VCaP (cell line): ENCODE measurements around the gene DIP2C.
A peak's percentile ranks its signal among the peaks of the same experiment; 100 is the strongest.

Experiments
- H3K27ac ChIP-seq: fragments of 450-650 bp; 2 replicates; pipeline ENCODE4 v1.5.1; 2017
- CTCF ChIP-seq: fragments of 450-650 bp; conservative IDR thresholded peaks from 2 replicates; pipeline ENCODE4 v1.5.1; 2017; ENCODE audit warnings: mild to moderate bottlenecking, moderate library complexity

The DIP2C gene

GRCh38 chr10:335151-335800 lies 354.2 kb downstream of the DIP2C start:
- no peak overlapping the region for H3K27ac ChIP-seq
- TF ChIP-seq CTCF = no peak

DNA sequence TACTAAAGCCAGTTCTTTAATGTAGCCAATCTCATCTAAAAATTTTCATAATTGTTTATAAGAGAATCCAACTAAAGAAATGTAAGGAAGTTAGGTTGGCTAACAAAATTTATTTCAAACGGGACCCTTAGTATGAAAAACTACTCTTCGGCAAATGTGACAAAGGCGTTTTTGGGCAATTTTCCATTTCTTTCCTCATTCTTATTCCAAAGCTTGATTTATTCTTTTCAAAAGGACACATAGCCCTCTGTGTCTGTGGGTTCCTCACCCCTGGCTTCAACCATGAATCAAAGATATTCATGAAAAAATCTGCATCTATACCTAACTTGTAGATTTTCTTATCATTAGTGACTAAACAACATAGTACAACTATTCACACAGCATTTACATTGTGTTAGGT lies 358.3 kb downstream of the DIP2C start:
- TF ChIP-seq CTCF = no peak
- no peak overlapping the region; the same call in 1 of the 2 replicates for H3K27ac ChIP-seq

DNA sequence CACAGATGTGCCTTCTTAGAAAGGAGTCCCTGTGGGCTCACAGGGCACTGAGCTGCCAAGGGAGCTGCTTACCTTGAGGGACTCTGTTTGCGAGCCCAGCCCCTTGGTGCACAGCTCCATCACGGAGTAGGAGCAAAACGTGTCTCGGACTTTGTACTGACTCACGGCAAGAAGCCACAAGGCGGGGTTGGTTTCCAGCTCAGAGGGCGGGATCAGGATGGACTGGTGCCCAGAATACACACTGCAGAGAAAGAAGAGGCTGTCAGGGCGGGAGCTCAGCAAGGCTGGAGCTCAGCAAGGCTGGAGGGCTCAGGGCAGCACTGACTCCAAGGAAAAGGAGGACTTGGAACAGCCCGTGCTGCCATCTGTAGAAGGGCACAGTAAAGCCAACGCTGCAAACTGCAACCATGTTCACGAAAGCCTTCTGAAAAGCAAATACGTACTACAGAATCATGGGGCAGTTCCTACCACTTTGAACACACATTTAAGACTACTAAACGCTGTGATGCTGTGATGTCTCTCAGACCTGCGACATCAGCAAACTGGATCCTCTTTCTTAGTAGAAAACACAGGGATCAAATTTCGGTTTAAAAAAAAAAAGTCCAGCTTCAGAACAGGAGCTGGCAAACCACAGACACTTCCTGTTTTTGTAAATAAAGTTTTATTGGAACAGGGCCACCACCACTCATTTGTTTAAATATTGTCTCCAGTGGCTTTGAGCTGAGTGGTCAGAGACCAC lies 359.9 kb downstream of the DIP2C start:
- peak overlapping the region; percentile 75 for H3K27ac ChIP-seq
- TF ChIP-seq CTCF = no peak

- no peak for TF ChIP-seq CTCF
- peak overlapping the region; percentile 75; the same call in 1 of the 2 replicates for H3K27ac ChIP-seq
Measured at GRCh38 chr10:327889-328852, 361.3 kb downstream of the DIP2C start.

- no peak overlapping the region for H3K27ac ChIP-seq
- TF ChIP-seq CTCF = no peak
Measured at GRCh38 chr10:326894-327635, 362.4 kb downstream of the DIP2C start.

- H3K27ac ChIP-seq = no peak overlapping the region
- no peak for TF ChIP-seq CTCF
Measured at GRCh38 chr10:326350-326749, 363.1 kb downstream of the DIP2C start.
